Measurements from ENCODE around the gene DDX54.

Gene DDX54

GRCh38 chr12:113189361-113189760, 4.1 kb upstream of the DDX54 start:
- no peak for DNase-seq

- no peak for DNase-seq
Measured at GRCh38 chr12:113186666-113187325, 1.5 kb upstream of the DDX54 start.

GRCh38 chr12:113186033-113186365, 721 bp upstream of the DDX54 start:
- DNase-seq: no peak

GRCh38 chr12:113184900-113185179, 438 bp downstream of the DDX54 start:
- DNase-seq: peak; percentile 50

- no peak for DNase-seq
Measured at GRCh38 chr12:113184098-113184899, 979 bp downstream of the DDX54 start.

- no peak for DNase-seq
Measured at GRCh38 chr12:113183030-113183589, 2.2 kb downstream of the DDX54 start.

GRCh38 chr12:113181975-113182374, 3.3 kb downstream of the DDX54 start:
- no peak for DNase-seq

- DNase-seq: no peak
Measured at GRCh38 chr12:113180333-113180732, 4.9 kb downstream of the DDX54 start.

- no peak for DNase-seq
Measured at GRCh38 chr12:113179023-113179422, 6.3 kb downstream of the DDX54 start.

GRCh38 chr12:113174461-113175384, 10.6 kb downstream of the DDX54 start:
- no peak for DNase-seq

- DNase-seq: no peak
Measured at GRCh38 chr12:113173081-113173698, 12.1 kb downstream of the DDX54 start.

GRCh38 chr12:113172185-113172584, 13.1 kb downstream of the DDX54 start:
- no peak for DNase-seq

- DNase-seq: no peak
Measured at GRCh38 chr12:113171543-113171942, 13.7 kb downstream of the DDX54 start.

- DNase-seq: no peak
Measured at GRCh38 chr12:113170926-113171325, 14.4 kb downstream of the DDX54 start.

GRCh38 chr12:113170457-113170856, 14.8 kb downstream of the DDX54 start:
- no peak for DNase-seq

GRCh38 chr12:113169697-113170096, 15.6 kb downstream of the DDX54 start:
- DNase-seq: no peak

- DNase-seq: no peak
Measured at GRCh38 chr12:113167868-113168267, 17.4 kb downstream of the DDX54 start.

GRCh38 chr12:113165521-113166450, 19.5 kb downstream of the DDX54 start:
- DNase-seq: no peak

- no peak for DNase-seq
Measured at GRCh38 chr12:113164014-113164413, 21.3 kb downstream of the DDX54 start.

GRCh38 chr12:113163030-113163360, 22.3 kb downstream of the DDX54 start:
- no peak for DNase-seq

- no peak for DNase-seq
Measured at GRCh38 chr12:113162102-113163029, 22.9 kb downstream of the DDX54 start.

Measured in DMS 273 treated with DMSO at 0.1 percent for 48 hours (cell line).